Activated CD4-positive, alpha-beta T cell treated with anti-CD3 and anti-CD28 coated beads, Interleukin-2, amount 10 ng/mL, durations not matched to agents 7 days and 5 days (primary cell): Measurements from ENCODE around the gene CBR3. TPM values are rescaled to one million over a fixed set of nuclear protein-coding genes. Genes with fewer than 3 reads are reported as not detected.
"Not testable (repeated sequence)": the region's sequence is repeated elsewhere in the genome, so short reads cannot be mapped to it uniquely, and the experiment has no call there.

Experiments
- CTCF ChIA-PET: fragments of 350-600 bp; sonication (Branson Sonifier 250); formaldehyde crosslinking; loops from one replicate; lab custom pipeline; 2021; ENCODE audit warnings: antibody characterized with exemption; lab: Charles Lee
- POLR2A ChIA-PET: fragments of 350-600 bp; sonication (Branson Sonifier 250); formaldehyde crosslinking; loops from one replicate; lab custom pipeline; 2021; ENCODE audit warnings: antibody characterized with exemption; lab: Charles Lee
- DNase-seq: peaks from one replicate; pipeline ENCODE4 v3.0.0-alpha.2; 2020
- H3K27ac Mint-ChIP-seq: one replicate; pipeline ENCODE4 v1.8.0; 2021; ENCODE audit warnings: mild to moderate bottlenecking, moderate library complexity, mixed read lengths
- H3K27me3 Mint-ChIP-seq: one replicate; pipeline ENCODE4 v1.8.0; 2021; ENCODE audit warnings: mixed read lengths
- H3K36me3 Mint-ChIP-seq: one replicate; pipeline ENCODE4 v1.8.0; 2021; ENCODE audit warnings: low read depth, mixed read lengths
- H3K4me1 Mint-ChIP-seq: one replicate; pipeline ENCODE4 v1.8.0; 2021; ENCODE audit warnings: mixed read lengths
- H3K4me3 Mint-ChIP-seq: one replicate; pipeline ENCODE4 v1.8.0; 2021; ENCODE audit warnings: mild to moderate bottlenecking, moderate library complexity, mixed read lengths
- H3K9me3 Mint-ChIP-seq: one replicate; pipeline ENCODE4 v1.8.0; 2021; ENCODE audit warnings: mixed read lengths
- total RNA-seq, 2 experiments: library from RNA; stranded (reverse); gene quantifications; one replicate each; pipeline ENCODE4 v1.2.3, GENCODE V29; 2021

The CBR3 gene
- total RNA-seq, 2 experiments from 2014 or later = 24.4 to 30.9 TPM

DNA sequence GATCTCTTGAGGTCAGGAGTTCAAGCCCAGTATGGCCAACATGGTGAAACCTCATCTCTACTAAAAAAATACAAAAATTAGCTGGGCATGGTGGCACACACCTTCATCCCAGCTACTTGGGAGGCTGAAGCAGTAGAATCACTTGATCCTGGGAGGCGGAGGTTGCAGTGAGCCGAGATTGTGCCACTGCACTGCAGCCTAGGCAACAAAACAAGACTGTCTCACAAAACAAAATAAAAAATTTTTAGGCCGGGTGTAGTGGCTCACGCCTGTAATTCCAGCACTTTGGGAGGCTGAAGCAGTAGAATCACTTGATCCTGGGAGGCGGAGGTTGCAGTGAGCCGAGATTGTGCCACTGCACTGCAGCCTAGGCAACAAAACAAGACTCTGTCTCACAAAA, 9.4 kb downstream of the CBR3 start:
- Mint-ChIP-seq H3K36me3 (peaks cover 40% of the 10 kb centered on the region), H3K4me1 (peaks cover 47% of the 10 kb centered on the region)
- CTCF ChIA-PET = interaction anchor here (1.4 kb wide), 1 partner anchor 11 kb away, joined by 7 read pairs; no protein-coding TSS in a partner anchor
- DNase-seq, H3K4me3 Mint-ChIP-seq, H3K27ac Mint-ChIP-seq, H3K27me3 Mint-ChIP-seq, H3K9me3 Mint-ChIP-seq, POLR2A ChIA-PET: not testable (repeated sequence)

DNA sequence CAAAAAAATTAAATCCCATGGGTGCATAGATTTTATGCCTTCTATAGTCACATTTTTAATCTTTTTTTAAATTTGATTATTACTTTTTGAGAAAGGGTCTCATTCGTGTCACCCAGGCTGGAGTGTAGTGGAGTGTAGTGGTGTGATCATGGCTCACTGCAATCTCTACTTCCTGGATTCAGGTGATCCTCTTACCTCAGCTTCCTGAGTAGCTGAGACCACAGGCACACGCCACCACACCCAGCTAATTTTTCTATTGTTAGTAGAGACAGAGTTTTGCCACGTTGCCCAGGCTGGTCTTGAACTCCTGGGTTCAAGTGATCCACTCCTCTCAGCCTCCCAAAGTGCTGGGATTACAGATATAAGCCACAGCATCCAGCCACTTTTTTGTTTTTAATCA, 10.4 kb downstream of the CBR3 start:
- Mint-ChIP-seq H3K27me3 (no peaks in the 10 kb centered on the region), H3K36me3 (peaks cover 39% of the 10 kb centered on the region), H3K4me1 (peaks cover 57% of the 10 kb centered on the region), H3K9me3 (peaks cover 3% of the 10 kb centered on the region), H3K4me3 (peak overlapping the region; percentile 38), H3K27ac (peak overlapping the region; percentile 89)
- ChIA-PET CTCF (no interaction called here), POLR2A (no interaction called here)
- DNase-seq = peak; percentile 49

DNA sequence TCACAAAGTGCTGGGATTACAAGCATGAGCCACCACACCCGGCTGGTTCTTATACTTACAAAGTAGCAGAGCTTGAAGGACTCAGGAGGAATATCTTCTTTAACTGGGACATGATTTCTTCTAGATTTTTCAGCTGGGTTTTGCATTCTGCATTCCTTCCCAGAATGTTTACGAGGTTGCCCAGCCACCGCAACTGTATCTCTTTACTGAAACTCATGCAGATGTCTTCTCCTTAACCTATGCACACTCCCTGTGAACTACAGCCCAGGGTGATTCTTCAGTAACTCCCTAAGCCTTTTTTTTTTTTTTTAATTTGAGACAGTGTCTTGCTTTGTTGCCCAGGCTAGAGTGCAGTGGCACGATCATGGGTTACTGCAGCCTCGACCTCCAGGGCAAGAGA, 13.0 kb downstream of the CBR3 start:
- Mint-ChIP-seq H3K27ac (peak overlapping the region; percentile 68), H3K4me3 (no peak overlapping the region), H3K4me1 (peaks cover 54% of the 10 kb centered on the region), H3K27me3 (no peaks in the 10 kb centered on the region), H3K9me3 (peaks cover 3% of the 10 kb centered on the region), H3K36me3 (peaks cover 30% of the 10 kb centered on the region)
- POLR2A ChIA-PET = no interaction called here
- no peak for DNase-seq
- CTCF ChIA-PET = interaction anchor here (1.0 kb wide), 1 partner anchor 26 kb away, joined by 4 read pairs; no protein-coding TSS in a partner anchor

DNA sequence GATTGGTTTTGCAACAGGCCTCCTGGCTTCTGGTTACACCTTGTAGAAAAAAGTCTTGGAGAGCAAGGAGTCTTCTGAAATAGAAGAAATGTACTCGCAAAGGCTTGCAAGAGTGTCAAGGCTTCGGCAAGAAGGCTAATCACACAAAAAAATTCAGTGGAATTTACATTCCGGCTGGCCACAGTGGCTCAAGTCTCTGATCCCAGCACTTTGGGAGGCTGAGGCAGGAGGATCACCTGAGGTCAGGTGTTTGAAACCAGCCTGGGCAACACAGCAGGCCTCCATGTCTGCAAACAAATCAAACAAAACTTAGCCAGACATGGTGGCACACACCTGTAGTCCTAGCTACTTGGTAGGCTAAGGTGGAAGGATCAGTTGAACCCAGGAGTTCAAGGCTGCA, 14.0 kb downstream of the CBR3 start:
- Mint-ChIP-seq H3K4me3 (no peak overlapping the region), H3K36me3 (peaks cover 27% of the 10 kb centered on the region), H3K4me1 (peaks cover 60% of the 10 kb centered on the region), H3K27me3 (no peaks in the 10 kb centered on the region), H3K27ac (no peak overlapping the region), H3K9me3 (peaks cover 3% of the 10 kb centered on the region)
- DNase-seq = no peak
- ChIA-PET CTCF (interaction anchor here (2.0 kb wide), 1 partner anchor 61 kb away, joined by 7 read pairs; no protein-coding TSS in a partner anchor), POLR2A (no interaction called here)

GRCh38 chr21:36149788-36150711, 15.2 kb downstream of the CBR3 start:
- DNase-seq = no peak
- H3K36me3 Mint-ChIP-seq = peaks cover 23% of the 10 kb centered on the region
- peak overlapping the region; percentile 31 for H3K4me3 Mint-ChIP-seq
- POLR2A ChIA-PET = no interaction called here
- peaks cover 58% of the 10 kb centered on the region for H3K4me1 Mint-ChIP-seq
- CTCF ChIA-PET = interaction anchor here (1.2 to 2.0 kb wide), 3 partner anchors 9 to 60 kb away, joined by 3 to 7 read pairs (median 6); no protein-coding TSS in a partner anchor
- H3K27me3 Mint-ChIP-seq = no peaks in the 10 kb centered on the region
- H3K27ac Mint-ChIP-seq = peak overlapping the region; percentile 88
- H3K9me3 Mint-ChIP-seq = peaks cover 3% of the 10 kb centered on the region

DNA sequence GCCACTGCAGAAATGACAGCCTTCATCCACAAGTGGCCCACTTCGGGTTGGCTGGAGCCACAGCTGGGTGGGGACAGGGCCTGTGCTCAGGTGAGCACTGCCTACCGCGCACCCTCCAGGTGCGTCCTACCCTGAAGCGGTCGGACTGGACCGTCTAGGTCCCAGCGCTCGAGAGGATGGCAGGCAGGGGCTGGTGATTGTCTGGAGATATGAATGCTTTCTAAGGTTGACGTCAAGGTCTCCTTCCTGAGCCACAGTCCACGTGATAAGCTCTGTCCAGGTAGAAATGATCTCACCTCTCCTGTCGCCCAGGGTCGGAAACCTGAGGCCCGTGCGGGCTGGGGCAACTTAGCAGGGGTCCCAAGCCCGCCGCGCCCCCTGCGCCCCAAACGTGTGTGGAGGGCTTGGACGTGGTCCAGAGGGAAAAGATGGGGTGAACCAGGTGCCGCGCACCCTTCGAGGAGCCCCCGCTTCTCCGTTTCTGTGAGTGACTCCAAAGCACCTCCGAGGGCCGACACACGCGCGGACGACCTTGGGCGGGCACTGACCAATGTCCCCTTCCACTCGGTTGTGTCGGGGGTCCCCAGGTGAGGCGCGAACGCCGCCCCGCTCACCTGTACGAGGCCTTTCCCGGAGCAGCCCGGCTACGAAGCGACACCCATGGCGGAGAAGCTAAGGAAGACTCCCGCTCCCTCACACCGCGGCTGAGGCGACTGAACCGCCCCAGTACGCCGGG, 20.9 kb downstream of the CBR3 start:
- ChIA-PET CTCF (interaction anchor here (0.8 to 1.6 kb wide), 5 partner anchors 12 to 164 kb away, joined by 3 to 7 read pairs (median 3); partner anchors contain the start of gene MORC3), POLR2A (no interaction called here)
- Mint-ChIP-seq H3K4me3 (peak overlapping the region; percentile 80), H3K36me3 (peaks cover 9% of the 10 kb centered on the region), H3K27ac (peak overlapping the region; percentile 64), H3K9me3 (no peaks in the 10 kb centered on the region), H3K4me1 (peaks cover 40% of the 10 kb centered on the region), H3K27me3 (no peaks in the 10 kb centered on the region)
- peak; percentile 13 for DNase-seq

GRCh38 chr21:36156339-36156814, 21.5 kb downstream of the CBR3 start:
- Mint-ChIP-seq H3K4me3 (peak overlapping the region; percentile 80), H3K27ac (peak overlapping the region; percentile 69)
- CTCF ChIA-PET = interaction anchor here (1.3 to 1.6 kb wide), 2 partner anchors 15 to 164 kb away, joined by 3 to 7 read pairs; partner anchors contain the start of gene MORC3

GRCh38 chr21:36156815-36157670, 22.2 kb downstream of the CBR3 start, which contains the start of gene DOP1B:
Gene DOP1B, plus strand, starts transcription at chr21:36156824. Its CDS starts 7,910 bp downstream, at chr21:36164734.
- H3K27ac Mint-ChIP-seq = peak within 1 kb of the TSS; percentile 69
- POLR2A ChIA-PET = no interaction called here
- peak within 1 kb of the TSS; percentile 80 for H3K4me3 Mint-ChIP-seq
- H3K4me1 Mint-ChIP-seq = peaks cover 32% of the 10 kb centered on the region
- CTCF ChIA-PET = no interaction called here
- no peaks in the 10 kb centered on the region for H3K27me3 Mint-ChIP-seq
- H3K36me3 Mint-ChIP-seq = peaks cover 7% of the 10 kb centered on the region
- peak; percentile 46 for DNase-seq
- H3K9me3 Mint-ChIP-seq = no peaks in the 10 kb centered on the region

More at GRCh38 chr21:36156339-36156814, 21.5 kb downstream of the CBR3 start:
- POLR2A ChIA-PET = no interaction called here
- peaks cover 7% of the 10 kb centered on the region for H3K36me3 Mint-ChIP-seq
- H3K4me1 Mint-ChIP-seq = peaks cover 34% of the 10 kb centered on the region
- H3K9me3 Mint-ChIP-seq = no peaks in the 10 kb centered on the region
- DNase-seq = peak; percentile 100
- H3K27me3 Mint-ChIP-seq = no peaks in the 10 kb centered on the region

DNA sequence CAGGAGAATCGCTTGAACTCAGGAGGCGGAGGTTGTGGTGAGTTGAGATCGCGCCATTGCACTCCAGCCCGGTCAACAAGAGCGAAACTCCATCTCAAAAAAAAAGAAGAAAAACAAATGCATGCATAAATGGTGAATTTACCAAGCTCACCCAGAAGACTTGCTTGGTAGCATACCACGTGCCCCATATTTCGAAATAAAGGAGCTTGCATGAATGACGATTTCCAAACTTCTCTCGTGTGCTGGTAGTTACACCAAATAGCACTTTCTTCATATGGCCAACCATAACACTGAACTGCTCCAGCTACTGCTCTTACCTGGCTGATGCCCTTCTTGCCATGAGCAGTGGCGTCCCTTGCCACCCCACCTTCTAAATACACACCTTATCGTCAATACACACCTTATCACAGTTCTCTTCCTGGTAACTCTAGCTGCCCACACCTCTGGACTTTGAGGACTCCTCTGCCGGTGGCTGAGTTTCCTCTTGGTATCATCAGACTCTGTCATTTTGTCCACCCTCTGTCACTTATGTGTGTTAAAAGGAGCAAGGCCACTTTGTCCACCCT, 24.6 kb downstream of the CBR3 start:
- H3K27me3 Mint-ChIP-seq = no peaks in the 10 kb centered on the region
- H3K36me3 Mint-ChIP-seq = peaks cover 15% of the 10 kb centered on the region
- ChIA-PET CTCF (interaction anchor here (0.6 to 1.4 kb wide), 3 partner anchors 51 to 289 kb away, joined by 3 to 5 read pairs (median 4); partner anchors contain the start of gene MORC3), POLR2A (no interaction called here)
- DNase-seq = no peak
- H3K4me1 Mint-ChIP-seq = peaks cover 39% of the 10 kb centered on the region
- H3K9me3 Mint-ChIP-seq = no peaks in the 10 kb centered on the region
- no peak overlapping the region for H3K27ac Mint-ChIP-seq
- H3K4me3 Mint-ChIP-seq = no peak overlapping the region

DNA sequence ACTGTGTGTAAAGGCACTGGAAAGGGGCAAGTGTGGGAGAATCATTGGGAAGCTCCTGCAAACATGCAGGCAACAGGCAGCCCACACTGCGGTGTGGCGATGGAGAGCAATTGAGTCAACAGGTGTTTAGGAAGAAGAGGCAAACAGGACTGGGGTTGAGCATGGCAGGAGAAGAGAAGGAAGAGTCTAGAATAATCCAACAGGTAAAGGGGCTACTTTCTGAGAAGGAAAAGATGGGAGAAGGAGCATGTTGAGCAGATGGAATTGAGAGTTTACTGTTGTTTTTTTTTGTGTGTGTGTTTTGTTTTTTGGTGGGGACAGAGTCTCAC, 25.9 kb downstream of the CBR3 start:
- Mint-ChIP-seq H3K4me3 (no peak overlapping the region), H3K9me3 (no peaks in the 10 kb centered on the region), H3K4me1 (peaks cover 31% of the 10 kb centered on the region), H3K27me3 (no peaks in the 10 kb centered on the region), H3K27ac (no peak overlapping the region), H3K36me3 (peaks cover 19% of the 10 kb centered on the region)
- DNase-seq = no peak
- CTCF ChIA-PET = interaction anchor here (0.7 kb wide), 1 partner anchor 36 kb away, joined by 4 read pairs; no protein-coding TSS in a partner anchor
- POLR2A ChIA-PET = no interaction called here

DNA sequence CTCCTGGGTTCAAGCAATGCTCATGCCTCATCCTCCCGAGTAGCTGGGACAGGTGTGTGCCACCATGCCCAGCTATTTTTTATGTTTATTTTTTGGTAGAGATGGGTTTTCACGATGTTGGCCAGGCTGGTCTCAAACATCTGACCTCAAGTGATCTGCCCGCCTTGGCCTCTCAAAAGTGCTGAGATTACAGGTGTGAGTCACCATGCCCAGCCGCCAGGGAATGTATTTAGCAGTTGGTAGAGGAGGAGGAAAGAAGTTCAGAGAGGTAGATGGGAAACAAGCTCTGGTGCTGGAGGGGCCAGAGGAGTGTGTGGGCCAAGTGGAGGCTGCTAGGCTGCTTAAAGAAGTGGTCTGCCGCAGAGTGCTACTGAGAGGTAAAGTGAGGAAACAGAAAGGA, 27.8 kb downstream of the CBR3 start:
- no peak overlapping the region for H3K4me3 Mint-ChIP-seq

More for the DNA sequence above, 27.8 kb downstream of the CBR3 start:
- Mint-ChIP-seq H3K4me1 (peaks cover 27% of the 10 kb centered on the region), H3K9me3 (no peaks in the 10 kb centered on the region), H3K27ac (no peak overlapping the region), H3K36me3 (peaks cover 27% of the 10 kb centered on the region), H3K27me3 (no peaks in the 10 kb centered on the region)
- ChIA-PET CTCF (interaction anchor here (1.6 to 2.3 kb wide), 2 partner anchors 11 to 14 kb away, joined by 3 to 16 read pairs; no protein-coding TSS in a partner anchor), POLR2A (no interaction called here)
- no peak for DNase-seq
